Cardiac fibroblast (primary cell): ENCODE results near the gene PLA2G4C.
"Not testable (repeated sequence)": the region's sequence is repeated elsewhere in the genome, so short reads cannot be mapped to it uniquely, and the experiment has no call there.

Experiments used
- DNase-seq, 2 donors: peaks; one replicate each; pipeline versions ENCODE4 v3.0.0 to v3.0.0-alpha.2; 2010; ENCODE audit warnings: low read depth in 2 of 2
- H3K4me3 ChIP-seq, 2 donors: replicated peaks in 1 of 2; 1 replicate in 1 of 2; 2 replicates in 1 of 2; pipeline ENCODE4 v1.5.1; 2011; ENCODE audit warnings: low read depth in 2 of 2, low read length in 2 of 2, mild to moderate bottlenecking in 2 of 2, moderate library complexity in 1 of 2
- CTCF ChIP-seq: IDR thresholded peaks from one replicate; pipeline ENCODE4 v1.5.1; 2011; ENCODE audit warnings: low read depth, mild to moderate bottlenecking, low read length, inconsistent platforms

The PLA2G4C gene

DNA sequence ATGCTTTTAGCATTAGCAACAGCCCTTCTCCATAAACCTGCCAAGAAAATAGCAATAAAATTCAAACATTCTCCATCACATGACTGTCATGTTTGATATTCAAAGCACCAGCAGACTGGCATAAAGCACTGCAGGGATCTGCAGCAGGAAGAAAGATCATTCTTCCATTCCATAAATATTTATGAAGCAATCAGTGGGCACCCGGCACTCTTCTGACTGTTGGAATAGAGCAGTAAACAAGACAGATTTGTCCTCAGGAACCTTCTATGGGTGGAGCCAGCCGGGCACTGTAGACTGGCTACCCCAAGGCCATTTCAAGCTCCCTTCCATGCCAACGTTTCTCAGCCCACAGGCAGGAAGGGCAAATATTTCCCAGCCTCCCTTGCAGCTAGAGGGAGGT lies 25.5 kb downstream of the PLA2G4C start:
- TF ChIP-seq CTCF, result no peak
- no peak for DNase-seq
- no peak overlapping the region for H3K4me3 ChIP-seq

GRCh38 chr19:48081106-48081505 lies 29.5 kb downstream of the PLA2G4C start:
- DNase-seq, result no peak
- no peak for TF ChIP-seq CTCF
- H3K4me3 ChIP-seq, result no peak overlapping the region

GRCh38 chr19:48070177-48070769 lies 40.3 kb downstream of the PLA2G4C start:
- H3K4me3 ChIP-seq, DNase-seq: not testable (repeated sequence)

DNA sequence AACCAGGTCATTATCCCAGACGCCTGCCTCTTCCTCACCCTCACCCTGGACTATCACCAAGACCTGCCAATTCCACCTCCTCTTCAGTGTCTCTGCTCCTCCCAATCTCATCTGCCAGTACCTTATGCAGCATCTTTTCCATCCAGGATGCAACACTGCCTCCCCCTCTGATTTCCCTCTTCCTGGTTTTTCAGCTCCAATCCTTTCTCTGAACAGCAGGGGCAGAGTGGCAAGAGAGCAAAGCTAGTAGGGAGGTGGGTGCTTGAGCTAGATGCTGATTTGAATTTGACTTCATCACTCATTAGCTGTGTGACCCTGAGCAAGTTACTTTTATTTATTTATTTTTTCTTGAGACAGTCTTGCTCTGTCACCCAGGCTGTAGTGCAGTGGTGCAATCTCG lies 41.2 kb downstream of the PLA2G4C start:
- DNase-seq, result no peak
- no peak overlapping the region for H3K4me3 ChIP-seq
- no peak for TF ChIP-seq CTCF

DNA sequence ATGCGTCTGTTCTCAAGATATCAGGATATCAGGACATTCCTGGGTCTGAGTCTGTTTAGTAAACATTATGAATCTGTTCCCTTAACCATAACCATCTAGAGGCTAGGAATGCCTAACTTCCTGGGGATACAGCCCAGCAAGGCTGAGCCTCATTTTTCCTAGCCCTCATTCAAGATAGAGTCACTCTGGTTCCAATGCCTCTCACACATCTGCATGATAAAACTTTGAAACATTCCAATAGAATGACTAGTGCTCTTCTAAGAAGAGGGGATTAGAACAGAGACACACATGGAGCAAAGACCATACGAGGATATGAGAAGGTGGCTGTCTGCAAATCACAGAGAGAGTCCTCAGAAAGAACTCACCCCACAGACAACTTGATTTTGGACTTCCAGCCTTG lies 46.1 kb downstream of the PLA2G4C start:
- no peak for TF ChIP-seq CTCF
- H3K4me3 ChIP-seq, result no peak overlapping the region
- DNase-seq, result peak in 1 of 2 donors; percentile 7

GRCh38 chr19:48061401-48062344 lies 48.9 kb downstream of the PLA2G4C start:
- TF ChIP-seq CTCF, result no peak
- H3K4me3 ChIP-seq, result no peak overlapping the region

GRCh38 chr19:48060381-48060780 lies 50.2 kb downstream of the PLA2G4C start:
- no peak for DNase-seq
- TF ChIP-seq CTCF, result no peak
- H3K4me3 ChIP-seq, result no peak overlapping the region

More at GRCh38 chr19:48061401-48062344, 48.9 kb downstream of the PLA2G4C start:
- DNase-seq, result no peak
